H1 (cell line): ENCODE data around the gene KRT1. TPM values are rescaled to one million over a fixed set of nuclear protein-coding genes. Genes with fewer than 3 reads are reported as not detected.
A peak's percentile ranks its signal among the peaks of the same experiment; 100 is the strongest.

Experiments used
- CTCF ChIA-PET: fragments of 300-600 bp; sonication (Branson Sonifier 250); formaldehyde crosslinking; loops from one replicate; lab custom pipeline; 2021; ENCODE audit not compliant: partially characterized antibody; lab: Charles Lee
- POLR2A ChIA-PET: fragments of 300-600 bp; sonication (Branson Sonifier 250); formaldehyde crosslinking; loops from one replicate; lab custom pipeline; 2021; ENCODE audit warnings: inconsistent platforms; ENCODE audit not compliant: partially characterized antibody; lab: Charles Lee
- DNase-seq, 2 experiments: peaks; one replicate each; pipeline versions ENCODE4 v3.0.0 to v3.0.0-alpha.2; 2010 to 2022; ENCODE audit warnings: low spot score in 2 of 2, low read depth in 1 of 2, mixed read lengths in 1 of 2
- FAIRE-seq: peaks from 2 replicates; lab custom pipeline; 2011; peaks lifted over from hg19 to GRCh38; lab: Jason Lieb, UNC
- H2AFZ ChIP-seq: 2 replicates; pipeline ENCODE4 v1.8.1; 2012; ENCODE audit warnings: low read length, inconsistent platforms
- H2AK5ac ChIP-seq: 2 replicates; pipeline ENCODE4 v1.6.1; 2013; ENCODE audit warnings: low read depth, low read length
- H2BK120ac ChIP-seq: replicated peaks from 2 replicates; pipeline ENCODE3; 2013; ENCODE audit warnings: low read depth, low read length, inconsistent platforms
- H2BK12ac ChIP-seq: 2 replicates; pipeline ENCODE4 v1.6.1; 2013; ENCODE audit warnings: low read depth, low read length
- H2BK15ac ChIP-seq: 2 replicates; pipeline ENCODE4 v1.6.1; 2013; ENCODE audit warnings: low read length
- H2BK20ac ChIP-seq: 2 replicates; pipeline ENCODE4 v1.6.1; 2013; ENCODE audit warnings: low read length
- H2BK5ac ChIP-seq: 2 replicates; pipeline ENCODE4 v1.6.1; 2013; ENCODE audit warnings: low read depth, low read length
- H3K14ac ChIP-seq: 2 replicates; pipeline ENCODE4 v1.6.1; 2013; ENCODE audit warnings: inconsistent platforms; ENCODE audit not compliant: insufficient read length
- H3K18ac ChIP-seq: 2 replicates; pipeline ENCODE4 v1.6.1; 2013; ENCODE audit warnings: low read length; ENCODE audit errors: extremely low read depth
- H3K23ac ChIP-seq: 2 replicates; pipeline ENCODE4 v1.6.1; 2013; ENCODE audit warnings: inconsistent platforms; ENCODE audit not compliant: insufficient read length
- H3K23me2 ChIP-seq: 2 replicates; pipeline ENCODE4 v1.6.1; 2013; ENCODE audit warnings: low read depth, low read length
- H3K27ac ChIP-seq: 2 replicates; pipeline ENCODE4 v1.6.1; 2011; ENCODE audit warnings: low read depth, low read length, inconsistent platforms
- H3K27me3 ChIP-seq, 4 experiments: replicated peaks in 1 of 4; 1 replicate in 1 of 4; 2 replicates in 3 of 4; pipeline versions ENCODE4 v1.6.1 to v1.8.1; 2011 to 2013; ENCODE audit warnings: low read length in 3 of 4, mild to moderate bottlenecking in 3 of 4, inconsistent platforms in 2 of 4, mixed read lengths in 2 of 4, moderate library complexity in 1 of 4; ENCODE audit not compliant: control insufficient read depth in 3 of 4, insufficient read depth in 3 of 4; ENCODE audit errors: extremely low read depth in 1 of 4
- H3K36me3 ChIP-seq, 4 experiments: 2 replicates each; pipeline versions ENCODE4 v1.6.1 to v1.8.1; 2011 to 2013; ENCODE audit warnings: mild to moderate bottlenecking in 4 of 4, low read length in 3 of 4, moderate library complexity in 2 of 4, control low read depth in 1 of 4, inconsistent platforms in 1 of 4; ENCODE audit not compliant: insufficient read depth in 4 of 4, control insufficient read depth in 2 of 4
- H3K4ac ChIP-seq: replicated peaks from 2 replicates; pipeline ENCODE3; 2013; ENCODE audit warnings: low read length, low read depth, mixed read lengths, inconsistent platforms; ENCODE audit not compliant: insufficient read length
- H3K4me1 ChIP-seq, 4 experiments: replicated peaks in 1 of 4; 1 replicate in 1 of 4; 2 replicates in 3 of 4; pipeline versions ENCODE4 v1.6.1 to v1.8.1; 2011 to 2013; ENCODE audit warnings: low read length in 3 of 4, inconsistent platforms in 2 of 4, mixed read lengths in 1 of 4; ENCODE audit not compliant: insufficient read depth in 4 of 4, control insufficient read depth in 3 of 4
- H3K4me2 ChIP-seq, 2 experiments: 2 replicates each; pipeline versions ENCODE4 v1.6.1 to v1.8.1; 2011 to 2013; ENCODE audit warnings: low read depth in 2 of 2, low read length in 2 of 2, control low read depth in 1 of 2, inconsistent platforms in 1 of 2, mild to moderate bottlenecking in 1 of 2; ENCODE audit not compliant: insufficient read depth in 1 of 2
- H3K4me3 ChIP-seq, 4 experiments: fragments of 200-600, 300-600 bp in 1 of 4; sonication (generic), shearing (Covaris generic), sonication (Bioruptor Twin) in 1 of 4; 2 replicates each; pipeline versions ENCODE4 v1.5.1 to v1.8.1; 2011 to 2016; ENCODE audit warnings: low read length in 4 of 4, low read depth in 3 of 4, control low read depth in 2 of 4, inconsistent platforms in 2 of 4, mild to moderate bottlenecking in 2 of 4, mixed read lengths in 1 of 4, moderate library complexity in 1 of 4; ENCODE audit not compliant: insufficient read depth in 2 of 4; ENCODE audit errors: extremely low read depth in 1 of 4
- H3K56ac ChIP-seq: replicated peaks from 2 replicates; pipeline ENCODE3; 2013; ENCODE audit warnings: low read depth, mild to moderate bottlenecking, mixed read lengths, low read length, inconsistent platforms; ENCODE audit not compliant: insufficient read length
- H3K79me1 ChIP-seq: 2 replicates; pipeline ENCODE4 v1.6.1; 2013; ENCODE audit warnings: low read depth, low read length, control low read depth
- H3K79me2 ChIP-seq, 2 experiments: 2 replicates each; pipeline versions ENCODE4 v1.6.1 to v1.8.1; 2012 to 2013; ENCODE audit warnings: low read length in 2 of 2, mild to moderate bottlenecking in 2 of 2, inconsistent platforms in 1 of 2; ENCODE audit not compliant: insufficient read depth in 2 of 2, control insufficient read depth in 1 of 2
- H3K9ac ChIP-seq, 4 experiments: replicated peaks in 1 of 4; 1 replicate in 1 of 4; 2 replicates in 3 of 4; pipeline versions ENCODE4 v1.6.1 to v1.8.1; 2011 to 2013; ENCODE audit warnings: low read depth in 3 of 4, low read length in 3 of 4, control low read depth in 2 of 4, mild to moderate bottlenecking in 2 of 4, moderate library complexity in 2 of 4, inconsistent platforms in 1 of 4; ENCODE audit errors: extremely low read depth in 1 of 4
- H3K9me3 ChIP-seq, 2 experiments: 2 replicates each; pipeline versions ENCODE4 v1.6.1 to v1.8.1; 2012 to 2013; ENCODE audit warnings: mild to moderate bottlenecking in 2 of 2, moderate library complexity in 2 of 2, control low read depth in 1 of 2, inconsistent platforms in 1 of 2, low read depth in 1 of 2, low read length in 1 of 2, mixed read lengths in 1 of 2; ENCODE audit not compliant: insufficient read depth in 2 of 2
- H4K20me1 ChIP-seq, 2 experiments: replicated peaks in 1 of 2; 2 replicates each; pipeline versions ENCODE3 to v1.8.1; 2011 to 2013; ENCODE audit warnings: inconsistent platforms in 2 of 2, low read length in 2 of 2, mild to moderate bottlenecking in 1 of 2; ENCODE audit not compliant: insufficient read depth in 2 of 2, control insufficient read depth in 1 of 2
- H4K5ac ChIP-seq: 2 replicates; pipeline ENCODE4 v1.6.1; 2013; ENCODE audit warnings: low read length, low read depth, mixed read lengths, inconsistent platforms; ENCODE audit not compliant: insufficient read length
- H4K8ac ChIP-seq: 2 replicates; pipeline ENCODE4 v1.8.0; 2013; ENCODE audit warnings: mild to moderate bottlenecking, moderate library complexity, low read length, inconsistent platforms; ENCODE audit not compliant: insufficient read depth; ENCODE audit errors: extremely low read depth
- H4K91ac ChIP-seq: replicated peaks from 2 replicates; pipeline ENCODE3; 2013; ENCODE audit warnings: low read length, mixed read lengths, inconsistent platforms; ENCODE audit not compliant: insufficient read length
- BACH1 ChIP-seq: IDR thresholded peaks from 2 replicates; pipeline ENCODE4 v1.6.1; 2012; ENCODE audit warnings: low read length, improper control_type of control experiment
- BCL11A ChIP-seq, 2 experiments: IDR thresholded peaks; one replicate each; pipeline ENCODE4 v1.6.1; 2011; ENCODE audit warnings: low read depth in 2 of 2, low read length in 2 of 2, mild to moderate bottlenecking in 2 of 2
- EP300 ChIP-seq, 2 experiments: IDR thresholded peaks; 1 replicate in 1 of 2; 2 replicates in 1 of 2; pipeline ENCODE4 v1.6.1; 2011 to 2012; ENCODE audit warnings: low read depth in 2 of 2, low read length in 2 of 2, mild to moderate bottlenecking in 2 of 2, borderline replicate concordance in 1 of 2, inconsistent platforms in 1 of 2, moderate library complexity in 1 of 2
- GTF2F1 ChIP-seq: IDR thresholded peaks from 2 replicates; pipeline ENCODE4 v1.6.1; 2012; ENCODE audit warnings: low read depth, low read length, improper control_type of control experiment, borderline replicate concordance
- KDM5A ChIP-seq: fragments of 200-600 bp; IDR thresholded peaks from 2 replicates; pipeline ENCODE4 v1.7.1; 2012; ENCODE audit warnings: mild to moderate bottlenecking, low read length, inconsistent platforms, mixed read lengths
- RAD21 ChIP-seq, 2 experiments: IDR thresholded peaks in 1 of 2; conservative IDR thresholded peaks in 1 of 2; 2 replicates each; pipeline ENCODE4 v1.6.1; 2011; ENCODE audit warnings: low read depth in 2 of 2, low read length in 2 of 2, improper control_type of control experiment in 1 of 2, inconsistent platforms in 1 of 2, mild to moderate bottlenecking in 1 of 2, moderate library complexity in 1 of 2
- RNF2 ChIP-seq: fragments of 200-900, 300-1000 bp; sonication (generic); IDR thresholded peaks from 2 replicates; pipeline ENCODE4 v1.7.1; 2016; ENCODE audit warnings: borderline replicate concordance, low read depth, mild to moderate bottlenecking, antibody characterized with exemption, low read length; ENCODE audit not compliant: poor library complexity, severe bottlenecking; ENCODE audit errors: missing control alignments
- RXRA ChIP-seq: IDR thresholded peaks from 2 replicates; pipeline ENCODE4 v1.6.1; 2011; ENCODE audit warnings: low read depth, mild to moderate bottlenecking, low read length, moderate library complexity; ENCODE audit not compliant: insufficient read depth
- SIN3A ChIP-seq, 2 experiments: IDR thresholded peaks in 1 of 2; conservative IDR thresholded peaks in 1 of 2; 2 replicates each; pipeline ENCODE4 v1.6.1; 2011 to 2012; ENCODE audit warnings: low read length in 2 of 2, improper control_type of control experiment in 1 of 2, low read depth in 1 of 2, mild to moderate bottlenecking in 1 of 2
- SP2 ChIP-seq: IDR thresholded peaks from 2 replicates; pipeline ENCODE4 v1.6.1; 2012; ENCODE audit warnings: mild to moderate bottlenecking, low read length, inconsistent platforms
- SP4 ChIP-seq: IDR thresholded peaks from 2 replicates; pipeline ENCODE4 v1.6.1; 2012; ENCODE audit warnings: low read length, inconsistent platforms
- TAF7 ChIP-seq: optimal IDR thresholded peaks from 2 replicates; pipeline ENCODE3; 2011; ENCODE audit warnings: low read depth, mild to moderate bottlenecking, inconsistent platforms, low read length, moderate library complexity, borderline replicate concordance
- WGBS, 2 experiments: shearing (Covaris generic) in 1 of 2; methylation state at CpG; one replicate each; pipeline versions ENCODE4 v1.1.6 to v1.1.7; 2013 to 2015; ENCODE audit warnings: low lambda C conversion rate in 2 of 2, mixed read lengths in 2 of 2, inconsistent platforms in 1 of 2, low coverage in 1 of 2, missing lambda C conversion rate in 1 of 2; ENCODE audit not compliant: insufficient replicate concordance in 2 of 2, insufficient coverage in 1 of 2, insufficient read length in 1 of 2; ENCODE audit errors: extremely low coverage in 1 of 2, missing lambda C conversion rate in 1 of 2; 5-methylcytosine and 5-hydroxymethylcytosine counted together
- polyA plus RNA-seq, 7 experiments: library from polyadenylated mRNA; depleted of rRNA in 3 of 7; stranded (reverse) in 5 of 7; unstranded in 2 of 7; fragments of >200 nt in 5 of 7; fragments of 200-250 nt in 2 of 7; gene quantifications; 1 replicate in 5 of 7; 2 replicates in 1 of 7; 4 replicates in 1 of 7; pipeline versions ENCODE4 v1.2.1 to v1.2.3, GENCODE V29; 2011 to 2013; ENCODE audit warnings: missing spikeins in 2 of 7, mixed read lengths in 2 of 7
- total RNA-seq: library from RNA; stranded (reverse); fragmentation: NEBNext Ultra II Directional; extraction: Animal tissue kit (Norgen Biotek cat#: 25700); gene quantifications from 2 replicates; pipeline ENCODE4 v1.2.1, GENCODE V29; 2021
- TF ChIP-seq, protein P1 (sequence below): IDR thresholded peaks from 2 replicates; pipeline ENCODE4 v1.6.1; 2012; ENCODE audit warnings: inconsistent platforms

The KRT1 gene
- total and polyA plus RNA-seq, 2 of the 8 experiments (the other 6 are each of a cell fraction or from before 2014, with no cell fraction given): not detected

- H2BK20ac ChIP-seq: no peak overlapping the region
- no peaks in the 10 kb centered on the region for H3K79me2 ChIP-seq
- no peaks in the 10 kb centered on the region for H3K79me1 ChIP-seq
- no peak overlapping the region for H2BK120ac ChIP-seq
- H3K9me3 ChIP-seq: no peaks in the 10 kb centered on the region
- no peak overlapping the region for H4K5ac ChIP-seq
- no peaks in the 10 kb centered on the region for H3K4me1 ChIP-seq
- DNase-seq (no peak), FAIRE-seq (no peak)
- H4K20me1 ChIP-seq: no peaks in the 10 kb centered on the region
- H3K27me3 ChIP-seq: no peaks in the 10 kb centered on the region
- H2BK15ac ChIP-seq: no peak overlapping the region
- no peak overlapping the region for H3K4me2 ChIP-seq
- no peak overlapping the region for H3K56ac ChIP-seq
- TF ChIP-seq EP300 (IDR thresholded peaks at IDR 0.05; ENCODE audit: borderline replicate concordance in 1 of 2, low read depth in 2 of 2, low read length in 2 of 2) (no peak), SIN3A (conservative IDR thresholded peaks at IDR 0.05 in 1 of 2, IDR thresholded peaks at IDR 0.05 in 1 of 2; ENCODE audit: low read depth in 1 of 2, low read length in 2 of 2) (no peak), RNF2 (no peak), BACH1 (no peak), TAF7 (no peak), RAD21 (IDR thresholded peaks at IDR 0.05 in 1 of 2, conservative IDR thresholded peaks at IDR 0.05 in 1 of 2; ENCODE audit: low read depth in 2 of 2, low read length in 2 of 2) (no peak), SP2 (no peak), SP4 (no peak), GTF2F1 (no peak), BCL11A (IDR thresholded peaks at IDR 0.05; ENCODE audit: low read depth in 2 of 2, low read length in 2 of 2) (no peak), KDM5A (no peak), RXRA (no peak)
- TF ChIP-seq, protein P1, sequence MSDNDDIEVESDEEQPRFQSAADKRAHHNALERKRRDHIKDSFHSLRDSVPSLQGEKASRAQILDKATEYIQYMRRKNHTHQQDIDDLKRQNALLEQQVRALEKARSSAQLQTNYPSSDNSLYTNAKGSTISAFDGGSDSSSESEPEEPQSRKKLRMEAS: no peak
- 0 out of 2 replicates have a peak overlapping the region, but pooled peaks have one; percentile 4 for H2AFZ ChIP-seq
- no peak overlapping the region for H4K8ac ChIP-seq
- no peak overlapping the region for H3K23ac ChIP-seq
- H2AK5ac ChIP-seq: no peak overlapping the region
- H3K9ac ChIP-seq: no peak overlapping the region
- no peak overlapping the region for H2BK12ac ChIP-seq
- no peak overlapping the region for H3K27ac ChIP-seq
- no peaks in the 10 kb centered on the region for H3K36me3 ChIP-seq
- no peak overlapping the region for H3K4ac ChIP-seq
- H3K4me3 ChIP-seq: no peak overlapping the region
- H3K14ac ChIP-seq: no peak overlapping the region
- POLR2A ChIA-PET: no interaction called here
- no peak overlapping the region for H2BK5ac ChIP-seq
- H3K23me2 ChIP-seq: no peaks in the 10 kb centered on the region
- CTCF ChIA-PET: interaction anchor here (0.6 to 2.3 kb wide), 17 partner anchors 10 to 380 kb away, joined by 3 to 7 read pairs (median 4); partner anchors contain the start of gene KRT83
- H4K91ac ChIP-seq: no peak overlapping the region
- H3K18ac ChIP-seq: no peak overlapping the region
- WGBS, 2 experiments: 89% methylated on average over 4 of the region's 4 CpGs; no CpG with 5 or more reads in 1 of the 2 experiments
These were observed 20.3 kb downstream of the KRT1 start for GRCh38 chr12:52659951-52660350.
